Measurements from ENCODE around the gene EMILIN3.

EMILIN3 gene

GRCh38 chr20:41391587-41392001, 25.0 kb upstream of the EMILIN3 start:
- no peak for DNase-seq (ENCODE audit: low read depth)

GRCh38 chr20:41390889-41391288, 24.3 kb upstream of the EMILIN3 start:
- DNase-seq (ENCODE audit: low read depth), result no peak

GRCh38 chr20:41387444-41387851, 20.8 kb upstream of the EMILIN3 start:
- DNase-seq (ENCODE audit: low read depth), result no peak

- DNase-seq (ENCODE audit: low read depth), result no peak
Measured at GRCh38 chr20:41386502-41387427, 20.1 kb upstream of the EMILIN3 start.

- no peak for DNase-seq (ENCODE audit: low read depth)
Measured at GRCh38 chr20:41382791-41383305, 16.2 kb upstream of the EMILIN3 start.

- no peak for DNase-seq (ENCODE audit: low read depth)
Measured at GRCh38 chr20:41380551-41381193, 14.1 kb upstream of the EMILIN3 start.

GRCh38 chr20:41379551-41379950, 12.9 kb upstream of the EMILIN3 start:
- no peak for DNase-seq (ENCODE audit: low read depth)

- DNase-seq (ENCODE audit: low read depth), result no peak
Measured at GRCh38 chr20:41377275-41377674, 10.7 kb upstream of the EMILIN3 start.

- DNase-seq (ENCODE audit: low read depth), result no peak
Measured at GRCh38 chr20:41376349-41376748, 9.7 kb upstream of the EMILIN3 start.

GRCh38 chr20:41375846-41376245, 9.2 kb upstream of the EMILIN3 start:
- DNase-seq (ENCODE audit: low read depth), result no peak

- no peak for DNase-seq (ENCODE audit: low read depth)
Measured at GRCh38 chr20:41373931-41374920, 7.6 kb upstream of the EMILIN3 start.

GRCh38 chr20:41373251-41373783, 6.7 kb upstream of the EMILIN3 start:
- no peak for DNase-seq (ENCODE audit: low read depth)

GRCh38 chr20:41371371-41371770, 4.8 kb upstream of the EMILIN3 start:
- no peak for DNase-seq (ENCODE audit: low read depth)

GRCh38 chr20:41370176-41370575, 3.6 kb upstream of the EMILIN3 start:
- no peak for DNase-seq (ENCODE audit: low read depth)

- DNase-seq (ENCODE audit: low read depth), result no peak
Measured at GRCh38 chr20:41369673-41370072, 3.1 kb upstream of the EMILIN3 start.

- DNase-seq (ENCODE audit: low read depth), result no peak
Measured at GRCh38 chr20:41367956-41368355, 1.3 kb upstream of the EMILIN3 start.

- no peak for DNase-seq (ENCODE audit: low read depth)
Measured at GRCh38 chr20:41367393-41367695, 726 bp upstream of the EMILIN3 start.

GRCh38 chr20:41365777-41366545, 657 bp downstream of the EMILIN3 start:
- DNase-seq (ENCODE audit: low read depth), result no peak

GRCh38 chr20:41364967-41365765, 1.5 kb downstream of the EMILIN3 start:
- no peak for DNase-seq (ENCODE audit: low read depth)

- no peak for DNase-seq (ENCODE audit: low read depth)
Measured at GRCh38 chr20:41364236-41364855, 2.3 kb downstream of the EMILIN3 start.

Data from activated gamma-delta T cell treated with anti-CD3 and anti-CD28 coated beads, Interleukin-2, amount 50 U/mL, for 16 hours (primary cell).